T-helper 1 cell (primary cell): ENCODE data around the gene ASB7.

Experiments
- DNase-seq, 5 donors: peaks; one replicate each; pipeline ENCODE4 v3.0.0-alpha.2; 2012 to 2020

The ASB7 gene

DNA sequence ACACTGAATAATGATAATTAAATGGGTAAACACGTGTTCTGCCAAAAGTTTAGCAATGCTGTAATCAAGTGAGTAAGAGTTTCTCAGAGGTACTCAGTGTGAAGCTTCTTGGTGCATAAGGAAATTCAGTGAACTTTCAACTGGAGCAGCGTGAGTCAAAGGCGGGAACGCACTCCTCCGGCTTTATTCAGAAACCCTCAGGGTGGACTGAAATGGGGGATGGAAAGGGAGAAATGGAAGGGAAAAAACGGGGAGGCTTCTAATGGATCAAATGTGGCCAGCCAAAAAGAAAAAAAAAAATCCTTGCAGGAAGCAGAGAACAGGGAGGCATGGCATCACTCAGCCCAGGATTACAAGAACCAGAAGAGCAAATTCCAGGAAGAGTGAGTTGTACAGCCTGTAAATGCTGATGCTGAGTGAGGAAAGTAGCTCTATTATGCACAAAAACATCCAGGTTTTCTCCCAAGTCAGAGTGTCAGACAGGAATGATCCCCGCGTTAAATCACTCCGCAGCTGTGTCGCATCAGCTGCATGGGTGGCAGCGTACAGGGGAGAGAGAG lies 85.3 kb downstream of the ASB7 start:
- no peak for DNase-seq

- DNase-seq = no peak
Measured at GRCh38 chr15:100688549-100689120, 86.2 kb downstream of the ASB7 start.

- DNase-seq = no peak
Measured at GRCh38 chr15:100689131-100689899, 86.9 kb downstream of the ASB7 start.

- no peak for DNase-seq
Measured at GRCh38 chr15:100690032-100690794, 87.8 kb downstream of the ASB7 start.

- DNase-seq = no peak
Measured at GRCh38 chr15:100690795-100691158, 88.4 kb downstream of the ASB7 start.

GRCh38 chr15:100691321-100691720 lies 88.9 kb downstream of the ASB7 start:
- DNase-seq = no peak

DNA sequence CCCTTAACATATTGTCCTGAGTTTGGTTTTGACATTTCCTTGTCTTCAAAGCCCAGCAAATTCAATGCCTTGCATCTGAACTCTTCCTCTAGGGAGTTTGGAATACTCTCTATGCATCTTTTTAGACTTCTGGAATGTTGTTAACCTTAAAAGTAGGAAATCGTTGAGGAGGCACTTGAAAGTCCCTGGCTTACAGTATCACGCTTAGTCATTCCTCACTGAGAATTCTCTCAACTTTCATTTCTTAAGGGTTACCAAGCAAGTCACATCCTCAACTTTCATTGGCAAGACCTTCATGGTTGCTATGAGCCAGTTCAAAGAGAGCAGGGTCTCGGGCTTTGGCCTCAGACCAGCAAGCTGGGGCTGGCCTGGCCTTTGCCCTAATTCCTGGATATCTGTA lies 89.9 kb downstream of the ASB7 start:
- no peak for DNase-seq

- DNase-seq = no peak
Measured at GRCh38 chr15:100692671-100693070, 90.3 kb downstream of the ASB7 start.

DNA sequence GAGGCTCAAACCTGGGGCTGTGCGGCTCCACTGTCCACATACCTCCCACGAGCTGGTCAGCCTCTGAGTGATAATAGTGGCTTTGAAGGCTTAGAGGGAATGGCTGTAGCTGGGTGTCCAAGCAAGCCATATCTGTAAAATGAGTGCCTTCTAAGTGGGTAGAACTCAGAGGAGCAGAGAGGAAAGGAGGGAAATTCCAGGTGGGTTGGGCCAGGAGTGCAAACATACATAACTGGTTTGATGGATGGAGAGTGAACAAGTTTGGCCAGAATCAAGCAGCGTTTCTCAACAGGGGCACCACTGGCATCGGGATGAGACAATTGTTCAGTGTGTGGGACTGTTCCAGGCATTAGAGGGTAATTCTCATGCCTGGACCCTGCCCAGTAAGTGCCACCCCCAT lies 91.1 kb downstream of the ASB7 start:
- DNase-seq = no peak

- DNase-seq = no peak
Measured at GRCh38 chr15:100694381-100695021, 92.1 kb downstream of the ASB7 start.

GRCh38 chr15:100695048-100695447 lies 92.7 kb downstream of the ASB7 start:
- DNase-seq = no peak

DNA sequence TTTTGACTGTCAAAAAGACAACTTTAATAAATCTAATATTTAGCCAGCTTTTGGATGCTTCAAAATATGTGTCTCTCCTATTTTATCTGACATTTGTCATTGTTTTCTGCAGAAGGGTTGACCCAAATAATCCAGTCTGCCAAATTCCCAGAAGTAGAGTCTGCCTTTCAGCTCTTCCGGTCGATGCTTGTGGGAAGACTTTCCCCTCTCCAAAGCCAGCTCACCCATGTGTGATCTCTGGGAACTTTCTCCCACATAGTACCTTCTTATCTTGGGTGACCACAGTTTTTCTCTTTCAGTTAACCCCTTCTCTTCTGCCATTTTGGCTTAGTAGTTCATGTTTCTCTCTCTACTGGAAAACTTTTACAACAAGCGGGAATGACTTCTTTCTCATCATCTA lies 94.1 kb downstream of the ASB7 start:
- DNase-seq = no peak
